Peyer's patch (tissue), 4 donors: Measurements from ENCODE around the gene EXOC4.

Experiments
- CTCF ChIP-seq, 6 experiments: fragments of 450-650 bp in 4 of 6; fragments of 200-600 bp in 2 of 6; sonication (generic) in 1 of 6; IDR thresholded peaks; one replicate each; pipeline ENCODE4 v1.5.1; 2017 to 2019; ENCODE audit warnings: antibody characterized with exemption in 6 of 6, mild to moderate bottlenecking in 3 of 6, moderate library complexity in 1 of 6
- POLR2A ChIP-seq, 2 donors: fragments of 450-650 bp; IDR thresholded peaks; one replicate each; pipeline ENCODE4 v1.5.1; 2017; ENCODE audit warnings: antibody characterized with exemption in 2 of 2, mild to moderate bottlenecking in 2 of 2, moderate library complexity in 2 of 2

- TF ChIP-seq CTCF (IDR thresholded peaks at IDR 0.05) (no peak), POLR2A (IDR thresholded peaks at IDR 0.05) (no peak)
These were observed 862.1 kb downstream of the EXOC4 start for GRCh38 chr7:134114992-134115391.
